Right lobe of liver (tissue), 6 donors: ENCODE measurements around the gene SPOP. TPM values are rescaled to one million over a fixed set of nuclear protein-coding genes. Genes with fewer than 3 reads are reported as not detected.

ENCODE experiments used
- ATAC-seq, 4 donors: fragments of 200-7000 bp; cut with Tn5 transposase; one replicate each; pipeline ENCODE4 v1.9.1; 2020; ENCODE audit warnings: mild to moderate bottlenecking in 4 of 4, moderate library complexity in 4 of 4
- DNase-seq, 3 donors: peaks; one replicate each; pipeline ENCODE4 v3.0.0-alpha.2; 2020
- H3K27ac ChIP-seq, 3 donors: fragments of 200-600 bp; one replicate each; pipeline ENCODE4 v1.8.0; 2022
- H3K27me3 ChIP-seq, 2 donors: fragments of 200-600 bp; one replicate each; pipeline ENCODE4 v1.8.0; 2022
- H3K36me3 ChIP-seq, 4 donors: fragments of 200-600 bp; sonication (generic) in 1 of 4; one replicate each; pipeline versions ENCODE4 v1.5.1 to v1.8.0; 2017 to 2022; ENCODE audit warnings: control low read depth in 1 of 4
- H3K4me1 ChIP-seq, 4 donors: fragments of 200-600 bp; sonication (generic) in 1 of 4; one replicate each; pipeline versions ENCODE4 v1.5.1 to v1.8.0; 2017 to 2022; ENCODE audit warnings: control low read depth in 1 of 4
- H3K4me3 ChIP-seq, 3 donors: fragments of 200-600 bp; one replicate each; pipeline ENCODE4 v1.8.0; 2022
- H3K9me3 ChIP-seq, 4 donors: fragments of 200-600 bp; sonication (generic) in 1 of 4; one replicate each; pipeline versions ENCODE4 v1.5.1 to v1.8.0; 2017 to 2022; ENCODE audit warnings: control low read depth in 1 of 4
- CTCF ChIP-seq, 4 donors: fragments of 200-600 bp in 3 of 4; fragments of 450-650 bp in 1 of 4; IDR thresholded peaks; one replicate each; pipeline versions ENCODE4 v1.5.1 to v1.8.0; 2016 to 2022; ENCODE audit warnings: antibody characterized with exemption in 4 of 4, mild to moderate bottlenecking in 2 of 4
- POLR2A ChIP-seq: fragments of 450-650 bp; IDR thresholded peaks from one replicate; pipeline ENCODE4 v1.6.1; 2017; ENCODE audit warnings: antibody characterized with exemption, mild to moderate bottlenecking
- WGBS: methylation state at CpG from one replicate; pipeline ENCODE4 v1.1.6; 2018; ENCODE audit warnings: low coverage, low lambda C conversion rate; ENCODE audit not compliant: insufficient coverage; ENCODE audit errors: missing lambda C conversion rate; 5-methylcytosine and 5-hydroxymethylcytosine counted together
- intact Hi-C, 2 donors: fragments of 100-400 bp; cut with DNase I; formaldehyde crosslinking; loops; one replicate each; pipeline versions ENCODE4 v1.11.2 to v1.14.1; 2022
- total RNA-seq, 6 experiments: library from RNA; depleted of rRNA in 2 of 6; stranded (reverse); fragments of >200 nt in 2 of 6; fragmentation: NEBNext Ultra II Directional in 3 of 6; extraction: Animal tissue kit (Norgen Biotek cat#: 25700) in 3 of 6; gene quantifications; one replicate each; pipeline versions ENCODE4 v1.1.0 to v1.2.4, GENCODE V29; 2016 to 2023
- donor health status: DM: no; HTN: yes; CAD: no.
- donor health status: DM: no; HTN: no; CAD: no.
- donor health status: DM: no; HTN: no; CAD: no.
- donor health status: DM: no; HTN: yes; CAD: no.
- donor health status: DM: no; HTN: yes; CAD: no.

The SPOP gene
- total RNA-seq, 6 experiments from 2014 or later, result 26.9 to 41.0 (median 34.1) TPM

- TF ChIP-seq CTCF (IDR thresholded peaks at IDR 0.05) (no peak), POLR2A (no peak)
- H3K36me3 ChIP-seq, result no peaks in the 10 kb centered on the region
- peaks cover 0 to 7% (median 0%) of the 10 kb centered on the region in 4 donors for H3K4me1 ChIP-seq
- no peak overlapping the region for H3K4me3 ChIP-seq
- H3K27ac ChIP-seq, result no peak overlapping the region
- intact Hi-C loops, result no loop called here
- WGBS, result 49% methylated on average over 2 of the region's 2 CpGs
- H3K9me3 ChIP-seq, result no peaks in the 10 kb centered on the region
- ATAC-seq (peak in 2 of 4 donors; percentile 41 to 42), DNase-seq (no peak)
- H3K27me3 ChIP-seq, result peaks cover 0 to 3% of the 10 kb centered on the region in 2 donors
Measured at GRCh38 chr17:49690256-49690655, 12.4 kb upstream of the SPOP start.

- H3K4me3 ChIP-seq, result no peak overlapping the region
- H3K27ac ChIP-seq, result peak overlapping the region; percentile 33 to 81 (median 59)
- 80% methylated on average over 4 of the region's 4 CpGs for WGBS
- DNase-seq, result no peak
- peaks cover 0 to 3% of the 10 kb centered on the region in 2 donors for H3K27me3 ChIP-seq
- ATAC-seq, result no peak
- H3K9me3 ChIP-seq, result no peaks in the 10 kb centered on the region
- H3K4me1 ChIP-seq, result peaks cover 0 to 7% (median 0%) of the 10 kb centered on the region in 4 donors
- intact Hi-C loops, result no loop called here
- no peak for TF ChIP-seq POLR2A
- no peak for TF ChIP-seq CTCF (IDR thresholded peaks at IDR 0.05)
- H3K36me3 ChIP-seq, result no peaks in the 10 kb centered on the region
Measured at GRCh38 chr17:49688848-49689247, 11.0 kb upstream of the SPOP start.

- intact Hi-C loops, result no loop called here
- H3K4me3 ChIP-seq, result no peak overlapping the region
- WGBS, result 33% methylated on average over 9 of the region's 10 CpGs
- peak; percentile 63 to 78 (median 76) for ATAC-seq
- peak overlapping the region; percentile 33 to 81 (median 59) for H3K27ac ChIP-seq
- no peaks in the 10 kb centered on the region for H3K36me3 ChIP-seq
- TF ChIP-seq POLR2A (no peak), CTCF (IDR thresholded peaks at IDR 0.05) (no peak)
- H3K4me1 ChIP-seq, result peaks cover 0 to 7% (median 0%) of the 10 kb centered on the region in 4 donors
- no peaks in the 10 kb centered on the region for H3K9me3 ChIP-seq
- peaks cover 0 to 3% of the 10 kb centered on the region in 2 donors for H3K27me3 ChIP-seq
- DNase-seq, result no peak
Measured at GRCh38 chr17:49687878-49688491, 10.1 kb upstream of the SPOP start.

- no peak for TF ChIP-seq CTCF (IDR thresholded peaks at IDR 0.05)
- no peak for TF ChIP-seq POLR2A
- H3K27ac ChIP-seq, result no peak overlapping the region
- WGBS, result 50% methylated on average over 9 of the region's 9 CpGs
- H3K9me3 ChIP-seq, result no peaks in the 10 kb centered on the region
- peaks cover 0 to 8% (median 1%) of the 10 kb centered on the region in 4 donors for H3K4me1 ChIP-seq
- no peaks in the 10 kb centered on the region for H3K36me3 ChIP-seq
- DNase-seq (no peak), ATAC-seq (no peak)
- intact Hi-C loops, result no loop called here
- H3K4me3 ChIP-seq, result no peak overlapping the region
- no peaks in the 10 kb centered on the region for H3K27me3 ChIP-seq
Measured at GRCh38 chr17:49681106-49681979, 3.4 kb upstream of the SPOP start.
